GM18517 (cell line): ENCODE results near the gene ZKSCAN4.

Experiments used
- ATAC-seq: cut with Tn5 transposase; IDR thresholded peaks from one replicate; pipeline ENCODE4 v1.9.1; 2021; ENCODE audit warnings: mild to moderate bottlenecking, moderate library complexity; ENCODE audit not compliant: unreplicated experiment

Gene ZKSCAN4

GRCh38 chr6:28252009-28252975 lies at the start of gene ZKSCAN4:
TSS of gene ZKSCAN4 (minus strand) at chr6:28252269. CDS start at chr6:28251980, 289 bp downstream.
- peak; percentile 78 for ATAC-seq

DNA sequence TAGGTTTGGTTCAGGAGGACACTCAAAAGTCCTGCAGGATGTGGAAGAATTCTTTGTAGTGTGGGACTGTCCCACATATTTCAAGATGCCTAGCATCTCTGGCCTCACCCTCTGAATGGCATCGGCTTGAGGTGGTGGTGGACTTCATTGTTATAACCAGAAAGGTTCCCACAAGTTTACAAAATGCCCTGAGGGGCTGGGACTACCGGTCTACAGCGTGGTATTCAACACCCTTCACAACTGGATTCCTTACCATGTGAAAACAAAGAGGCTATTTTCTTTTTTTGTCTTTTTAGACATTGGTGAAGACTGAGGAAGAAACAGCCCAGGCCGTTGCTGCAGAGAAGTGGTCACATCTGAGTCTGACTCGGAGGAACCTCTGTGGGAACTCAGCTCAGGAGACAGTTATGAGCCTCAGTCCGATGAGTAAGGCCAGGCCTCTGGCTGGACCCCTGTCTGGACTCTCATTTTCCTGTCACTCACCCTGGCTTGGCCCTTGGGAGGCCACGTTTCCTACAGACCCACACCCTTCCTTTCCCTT lies 44.5 kb upstream of the ZKSCAN4 start:
- no peak for ATAC-seq

GRCh38 chr6:28295326-28295725 lies 43.3 kb upstream of the ZKSCAN4 start:
- ATAC-seq: no peak

DNA sequence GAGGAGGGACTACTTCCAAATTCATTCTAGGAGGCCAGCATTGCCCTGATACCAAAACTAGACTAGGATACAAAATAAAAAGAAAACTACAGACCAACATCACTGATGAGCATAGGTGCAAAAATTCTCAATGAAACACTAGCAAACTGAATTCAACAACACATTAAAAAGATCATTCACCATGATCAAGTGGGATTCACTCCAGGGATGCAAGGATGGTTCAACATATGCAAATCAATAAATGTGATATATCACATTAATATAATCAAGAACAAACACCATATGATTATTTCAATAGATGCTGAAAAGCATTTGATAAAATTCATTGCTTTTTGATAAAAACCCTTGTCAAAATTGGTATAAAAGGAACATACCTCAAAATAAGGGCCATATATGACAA lies 39.5 kb upstream of the ZKSCAN4 start:
- no peak for ATAC-seq

DNA sequence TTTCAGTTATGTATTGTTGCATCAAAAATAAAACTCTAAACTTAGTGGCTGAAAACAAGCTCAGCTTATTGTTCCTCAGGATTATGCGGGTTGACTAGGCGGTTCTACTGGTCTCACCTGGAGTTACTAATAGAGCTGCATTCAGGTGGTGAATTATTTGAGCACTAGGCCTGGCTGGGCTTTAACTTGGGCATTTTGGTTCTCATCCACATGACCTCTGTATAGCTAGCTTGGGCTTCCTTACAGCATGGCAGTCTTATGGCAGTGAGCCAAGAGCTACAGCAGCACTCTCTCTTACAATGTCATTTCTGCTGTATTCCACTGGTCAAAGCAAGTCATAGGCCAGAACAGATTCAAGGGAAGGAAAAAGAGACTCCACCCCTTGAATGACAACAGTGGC lies 30.9 kb upstream of the ZKSCAN4 start:
- no peak for ATAC-seq

DNA sequence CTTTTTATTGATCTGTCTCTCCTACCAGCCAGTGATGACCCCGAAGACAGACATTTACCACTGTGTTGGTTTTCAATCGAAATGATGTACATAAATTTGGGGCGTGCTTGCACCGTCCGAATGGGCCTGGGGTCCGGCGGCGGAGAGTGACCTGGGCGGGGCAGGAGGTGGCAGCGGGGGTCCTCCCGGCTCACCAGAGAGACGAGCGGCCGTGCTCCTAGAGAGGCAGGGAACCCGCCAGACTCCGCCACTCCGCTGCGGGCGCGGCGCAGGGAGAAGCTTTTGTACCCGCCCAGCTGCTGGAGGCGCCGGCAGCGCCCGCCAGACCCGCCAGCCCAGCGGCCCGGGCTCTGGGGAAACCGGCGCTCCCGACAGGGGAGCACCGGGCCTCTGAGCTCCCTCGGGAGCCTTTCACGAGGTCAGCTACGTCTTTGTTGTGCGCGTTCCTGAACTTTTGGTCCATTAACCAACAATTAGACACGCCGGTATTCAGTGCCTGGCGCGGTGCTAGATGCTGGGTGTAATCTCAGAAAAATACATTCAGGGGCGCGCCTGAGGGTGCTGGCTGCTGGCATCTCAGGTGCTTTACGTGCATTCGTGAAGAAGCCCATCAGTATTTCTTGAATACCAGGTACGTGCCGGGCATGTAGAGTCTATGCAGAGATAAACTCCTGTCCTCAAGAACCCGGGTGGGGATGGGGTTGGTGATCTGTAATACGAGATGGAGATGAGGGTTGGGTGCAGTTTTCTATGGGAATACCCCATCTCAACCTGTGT lies 29.4 kb upstream of the ZKSCAN4 start, which contains the start of gene PGBD1:
Gene PGBD1 (plus strand): TSS at position 285 of the 777 bp plus-strand sequence. CDS start 2,242 bp downstream, outside the sequence.
- peak; percentile 67 for ATAC-seq

DNA sequence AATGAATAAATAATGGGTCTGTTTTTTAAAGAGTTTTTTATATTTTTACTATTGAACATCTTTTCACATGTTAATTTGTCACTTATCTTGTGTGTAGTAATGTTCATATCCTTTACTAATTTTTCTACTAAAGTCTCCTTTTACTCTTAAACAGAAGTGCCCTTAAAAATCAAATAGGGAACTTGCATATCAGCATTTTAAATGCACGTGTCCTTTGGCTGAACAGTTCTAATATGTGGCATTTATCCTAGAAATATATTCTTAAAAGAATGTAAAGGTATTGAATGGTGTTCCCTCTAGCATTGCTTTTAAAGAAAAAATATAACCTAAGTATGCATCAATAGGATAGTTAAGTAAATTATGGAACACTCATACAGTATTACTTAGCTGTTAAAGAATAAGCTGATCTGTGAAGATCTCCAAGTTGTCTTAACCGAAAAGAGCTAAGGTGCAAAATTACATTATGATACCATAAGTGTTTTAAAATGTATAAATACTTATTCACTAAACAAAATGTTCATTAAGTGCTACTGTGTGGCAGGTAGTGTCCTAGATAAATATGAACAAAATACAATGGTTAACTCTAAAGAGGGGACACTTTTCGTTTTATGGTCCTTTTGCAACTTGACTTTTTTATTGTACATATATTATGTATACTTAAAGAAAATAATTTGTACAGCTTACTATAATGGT lies 28.7 kb upstream of the ZKSCAN4 start:
- ATAC-seq: no peak

DNA sequence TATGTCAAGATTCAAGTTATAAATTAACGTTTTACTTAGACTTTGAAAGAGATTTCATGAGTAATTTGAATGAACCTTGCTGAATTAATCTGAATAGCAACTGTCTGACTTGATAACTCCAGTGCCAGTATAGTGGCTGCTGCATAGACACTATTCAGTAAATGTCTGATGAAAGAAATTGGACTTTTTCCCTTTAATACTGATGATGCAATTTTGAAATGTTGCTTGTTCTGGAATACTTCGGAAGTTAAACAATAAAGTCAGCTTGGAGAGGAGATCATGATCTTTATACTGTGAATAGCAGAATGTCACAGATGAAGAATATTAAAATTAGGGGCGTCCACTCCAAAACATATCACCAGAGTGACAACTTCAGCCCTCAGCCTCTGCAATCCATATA lies 25.7 kb upstream of the ZKSCAN4 start:
- no peak for ATAC-seq

DNA sequence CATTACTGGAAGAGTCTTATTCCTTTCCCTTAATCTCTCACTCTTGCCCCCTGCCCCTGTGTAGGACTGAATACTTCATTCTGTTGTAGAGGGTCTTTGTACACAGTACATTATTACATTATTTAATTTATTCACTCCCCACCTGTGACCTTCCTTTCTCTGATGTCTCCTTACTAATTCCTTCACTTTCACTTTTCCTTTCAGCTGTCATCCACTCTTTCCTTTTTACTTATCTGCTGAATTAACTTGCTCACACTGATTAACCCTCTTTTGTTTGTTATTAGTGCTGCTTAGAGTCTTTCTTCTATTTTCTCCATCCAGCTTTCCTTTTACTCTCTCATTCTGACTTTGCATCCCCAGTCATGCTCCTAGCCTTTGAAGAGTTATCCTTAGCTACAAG lies 22.8 kb upstream of the ZKSCAN4 start:
- ATAC-seq: no peak

GRCh38 chr6:28269492-28269891 lies 17.4 kb upstream of the ZKSCAN4 start:
- no peak for ATAC-seq

- ATAC-seq: no peak
Observed at GRCh38 chr6:28267695-28268059, 15.6 kb upstream of the ZKSCAN4 start.

DNA sequence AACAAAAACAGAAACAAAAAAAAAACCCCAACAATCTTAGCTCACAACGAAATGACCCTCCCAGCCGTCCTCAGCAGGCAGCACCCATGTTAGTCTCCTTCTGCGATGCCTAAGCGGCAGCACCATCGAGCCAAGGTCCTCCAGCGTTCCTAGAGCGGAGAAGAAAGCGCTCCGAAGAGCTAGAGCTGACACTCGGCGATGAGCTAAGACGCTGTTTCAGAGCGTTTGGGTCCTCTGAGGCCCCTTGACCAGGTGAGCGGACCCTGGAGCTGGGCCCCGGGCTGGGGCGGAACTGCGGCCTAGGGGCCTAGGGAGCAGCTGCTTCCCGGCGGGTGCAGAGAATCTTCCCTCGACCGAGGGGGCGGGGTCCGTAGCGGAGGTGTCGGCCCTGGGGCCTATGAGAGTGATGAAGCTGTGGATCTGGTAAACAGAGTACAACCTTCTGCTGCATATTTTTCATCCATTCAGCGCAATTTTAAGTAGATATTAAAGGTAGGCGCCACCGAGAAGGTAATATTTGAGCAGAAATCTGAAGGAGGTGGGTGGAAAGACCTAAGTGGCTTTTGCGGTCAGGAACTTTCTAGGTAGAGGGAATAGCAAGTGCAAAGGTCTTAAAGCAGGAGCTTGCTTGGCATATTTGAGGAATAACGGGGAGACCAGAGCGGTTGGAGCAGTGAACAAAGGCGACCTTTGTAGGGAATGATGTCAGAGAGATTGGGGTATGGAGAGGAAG lies 15.1 kb upstream of the ZKSCAN4 start, which contains the start of gene ZSCAN26:
Gene ZSCAN26 (plus strand): TSS at position 182 of the 733 bp plus-strand sequence. CDS start 4,777 bp downstream, outside the sequence.
- ATAC-seq: peak; percentile 86

DNA sequence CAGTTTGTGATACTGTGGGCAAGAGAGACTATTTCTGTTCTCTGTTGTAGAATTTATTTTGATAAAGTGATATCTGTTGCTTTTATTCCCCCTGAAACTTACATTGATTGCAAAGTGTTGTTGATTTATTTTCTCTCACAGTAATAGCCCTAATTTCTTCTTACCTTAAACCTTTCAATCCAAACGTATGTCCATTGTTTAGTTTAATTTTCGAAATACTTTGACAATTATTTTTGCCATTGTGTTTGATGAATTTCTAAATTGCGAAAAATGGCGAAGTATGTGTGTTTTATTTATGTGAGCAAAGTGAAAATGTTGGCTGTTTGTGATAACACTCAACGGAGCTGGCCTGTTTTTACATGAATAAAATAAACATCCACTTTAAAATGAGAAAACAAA lies 14.5 kb upstream of the ZKSCAN4 start:
- ATAC-seq: no peak

- ATAC-seq: no peak
Observed at GRCh38 chr6:28264834-28265401, 12.8 kb upstream of the ZKSCAN4 start.

DNA sequence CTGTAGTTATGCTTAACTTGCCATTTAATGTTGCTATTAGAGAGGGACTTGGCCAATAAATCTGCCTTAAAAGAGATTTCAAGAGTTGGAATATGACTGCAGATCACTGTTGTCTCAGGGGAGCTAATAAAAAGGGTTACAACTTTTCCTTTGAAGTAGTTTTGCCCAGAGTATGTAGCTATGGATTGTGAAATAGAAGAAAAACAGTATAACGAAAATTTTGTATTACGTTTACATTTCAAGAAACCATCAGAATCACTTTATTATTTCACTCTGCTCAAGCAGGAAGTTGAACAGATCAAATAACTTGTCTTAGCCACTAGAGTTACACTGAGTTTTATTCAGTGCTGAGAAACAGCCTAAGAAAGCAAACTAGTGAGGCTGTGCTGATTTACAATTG lies 11.9 kb upstream of the ZKSCAN4 start:
- ATAC-seq: no peak

- no peak for ATAC-seq
Observed at GRCh38 chr6:28258877-28259777, 7.1 kb upstream of the ZKSCAN4 start, which contains the start of gene NKAPL. TSS of gene NKAPL (plus strand) at chr6:28259297. CDS start at chr6:28259372, 75 bp downstream.

DNA sequence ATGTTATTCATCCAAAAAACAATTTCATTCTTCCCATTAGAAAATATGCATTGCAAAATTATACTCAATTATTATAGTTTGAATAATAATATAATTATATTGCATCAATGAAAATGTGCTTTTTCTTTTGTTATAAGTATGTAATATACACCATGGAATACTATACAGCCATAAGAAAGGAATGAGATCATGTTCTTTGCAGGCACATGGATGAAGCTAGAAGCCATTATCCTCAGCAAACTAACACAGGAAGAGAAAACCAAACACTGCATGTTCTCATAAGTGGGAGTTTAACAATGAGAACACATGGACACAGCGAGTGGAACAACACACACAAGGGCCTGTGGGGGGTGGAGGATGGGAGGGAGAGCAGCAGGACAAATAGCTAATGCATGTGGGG lies 5.0 kb upstream of the ZKSCAN4 start:
- no peak for ATAC-seq

- no peak for ATAC-seq
Observed at GRCh38 chr6:28254121-28254519, 2.1 kb upstream of the ZKSCAN4 start.

DNA sequence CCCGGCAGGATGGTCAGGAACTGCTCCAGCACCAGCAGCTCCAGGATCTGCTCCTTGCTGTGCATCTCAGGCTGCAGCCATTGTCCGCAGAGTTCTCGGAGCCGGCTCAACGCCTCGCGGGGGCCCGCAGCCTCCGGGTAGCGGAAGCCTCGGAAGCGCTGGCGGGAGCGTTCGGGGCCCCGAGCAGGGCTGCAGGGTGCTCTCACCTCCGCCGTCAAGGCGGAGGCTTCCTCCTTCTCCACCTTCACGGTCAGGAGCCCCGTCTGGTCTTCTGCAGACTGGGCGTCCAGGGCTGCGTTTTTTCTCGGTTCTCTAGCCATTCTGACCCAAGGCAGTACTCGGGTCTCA lies 434 bp downstream of the ZKSCAN4 start:
- peak; percentile 19 for ATAC-seq
